Caco-2 (cell line): ENCODE data around the gene KLHL35. TPM values are rescaled to one million over a fixed set of nuclear protein-coding genes. Genes with fewer than 3 reads are reported as not detected.

Experiments used
- BruUV-seq: library from RNA; stranded (reverse); fragments of 400-500 nt; replicated peaks from 2 replicates; lab custom pipeline; 2021; lab: Mats Ljungman, UMichigan
- CTCF ChIA-PET: fragments of 300-600 bp; sonication (Branson Sonifier 250); formaldehyde crosslinking; loops from one replicate; lab custom pipeline; 2022; ENCODE audit warnings: antibody characterized with exemption; lab: Charles Lee
- POLR2A ChIA-PET: fragments of 300-600 bp; sonication (Branson Sonifier 250); formaldehyde crosslinking; loops from one replicate; lab custom pipeline; 2022; ENCODE audit warnings: antibody characterized with exemption; lab: Charles Lee
- DNase-seq, 2 experiments: peaks; one replicate each; pipeline versions ENCODE4 v3.0.0 to v3.0.0-alpha.2; 2020 to 2022
- H3K27me3 ChIP-seq: replicated peaks from 2 replicates; pipeline ENCODE4 v1.6.0; 2011; ENCODE audit warnings: low read length; ENCODE audit not compliant: control insufficient read depth, insufficient read depth
- H3K36me3 ChIP-seq: 2 replicates; pipeline ENCODE4 v1.5.1; 2011; ENCODE audit warnings: low read length; ENCODE audit not compliant: control insufficient read depth, insufficient read depth
- H3K4me1 ChIP-seq: fragments of 250-450 bp; sonication (Bioruptor Pico); 2 replicates; pipeline ENCODE4 v1.5.1; 2020; ENCODE audit warnings: mild to moderate bottlenecking
- H3K4me3 ChIP-seq: 2 replicates; pipeline ENCODE4 v1.5.1; 2011; ENCODE audit warnings: low read depth, mild to moderate bottlenecking, control low read depth, low read length
- H3K9me3 ChIP-seq: fragments of 250-450 bp; sonication (Bioruptor Pico); 2 replicates; pipeline ENCODE4 v1.5.1; 2020; ENCODE audit warnings: mild to moderate bottlenecking, moderate library complexity
- H3K27ac Mint-ChIP-seq: one replicate; pipeline ENCODE4 v1.8.0; 2022; ENCODE audit warnings: mixed read lengths; ENCODE audit not compliant: unreplicated experiment
- H3K27me3 Mint-ChIP-seq: one replicate; pipeline ENCODE4 v1.8.0; 2022; ENCODE audit warnings: mixed read lengths; ENCODE audit not compliant: insufficient read depth, unreplicated experiment
- H3K36me3 Mint-ChIP-seq: one replicate; pipeline ENCODE4 v1.8.0; 2022; ENCODE audit warnings: mild to moderate bottlenecking, mixed read lengths; ENCODE audit not compliant: insufficient read depth, unreplicated experiment
- H3K4me1 Mint-ChIP-seq: one replicate; pipeline ENCODE4 v1.8.0; 2022; ENCODE audit warnings: low read depth, mixed read lengths; ENCODE audit not compliant: unreplicated experiment
- H3K4me3 Mint-ChIP-seq: one replicate; pipeline ENCODE4 v1.8.0; 2022; ENCODE audit warnings: mild to moderate bottlenecking, moderate library complexity, mixed read lengths; ENCODE audit not compliant: unreplicated experiment
- H3K9me3 Mint-ChIP-seq: one replicate; pipeline ENCODE4 v1.8.0; 2022; ENCODE audit warnings: mixed read lengths; ENCODE audit not compliant: unreplicated experiment
- intact Hi-C: fragments of 100-400 bp; cut with micrococcal nuclease; formaldehyde crosslinking; loops from one replicate; pipeline ENCODE4 v1.10.0; 2022; ENCODE audit not compliant: unreplicated experiment
- total RNA-seq: library from RNA; stranded (reverse); gene quantifications from 2 replicates; pipeline ENCODE4 v1.2.3, GENCODE V29; 2022
- TF ChIP-seq, protein P1 (sequence below), 2 experiments: fragments of 200-600 bp in 1 of 2; IDR thresholded peaks; 1 replicate in 1 of 2; 2 replicates in 1 of 2; pipeline versions ENCODE4 v1.5.1 to v1.8.0; 2011 to 2022; ENCODE audit warnings: antibody characterized with exemption in 1 of 2, control low read depth in 1 of 2, inconsistent platforms in 1 of 2, low read depth in 1 of 2, low read length in 1 of 2, mild to moderate bottlenecking in 1 of 2, moderate library complexity in 1 of 2; ENCODE audit not compliant: insufficient read depth in 1 of 2, severe bottlenecking in 1 of 2, unreplicated experiment in 1 of 2

KLHL35 gene
- total RNA-seq, 1 experiment from 2014 or later = 51.4 TPM

GRCh38 chr11:75376175-75376574 is 56.8 kb downstream of the KLHL35 start:
- no peak overlapping the region for H3K4me3 ChIP-seq
- no peaks in the 10 kb centered on the region for H3K27me3 ChIP-seq
- peak; percentile 61 to 62 for DNase-seq
- H3K9me3 ChIP-seq = no peaks in the 10 kb centered on the region
- intact Hi-C loops = no loop called here
- no peak overlapping the region for H3K4me3 Mint-ChIP-seq
- BruUV-seq = no TSS peak
- peaks cover 20% of the 10 kb centered on the region for H3K36me3 Mint-ChIP-seq
- H3K27me3 Mint-ChIP-seq = no peaks in the 10 kb centered on the region
- peaks cover 52% of the 10 kb centered on the region for H3K4me1 Mint-ChIP-seq
- TF ChIP-seq, protein P1, sequence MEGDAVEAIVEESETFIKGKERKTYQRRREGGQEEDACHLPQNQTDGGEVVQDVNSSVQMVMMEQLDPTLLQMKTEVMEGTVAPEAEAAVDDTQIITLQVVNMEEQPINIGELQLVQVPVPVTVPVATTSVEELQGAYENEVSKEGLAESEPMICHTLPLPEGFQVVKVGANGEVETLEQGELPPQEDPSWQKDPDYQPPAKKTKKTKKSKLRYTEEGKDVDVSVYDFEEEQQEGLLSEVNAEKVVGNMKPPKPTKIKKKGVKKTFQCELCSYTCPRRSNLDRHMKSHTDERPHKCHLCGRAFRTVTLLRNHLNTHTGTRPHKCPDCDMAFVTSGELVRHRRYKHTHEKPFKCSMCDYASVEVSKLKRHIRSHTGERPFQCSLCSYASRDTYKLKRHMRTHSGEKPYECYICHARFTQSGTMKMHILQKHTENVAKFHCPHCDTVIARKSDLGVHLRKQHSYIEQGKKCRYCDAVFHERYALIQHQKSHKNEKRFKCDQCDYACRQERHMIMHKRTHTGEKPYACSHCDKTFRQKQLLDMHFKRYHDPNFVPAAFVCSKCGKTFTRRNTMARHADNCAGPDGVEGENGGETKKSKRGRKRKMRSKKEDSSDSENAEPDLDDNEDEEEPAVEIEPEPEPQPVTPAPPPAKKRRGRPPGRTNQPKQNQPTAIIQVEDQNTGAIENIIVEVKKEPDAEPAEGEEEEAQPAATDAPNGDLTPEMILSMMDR (IDR thresholded peaks at IDR 0.05; ENCODE audit: insufficient read depth in 1 of 2, low read depth in 1 of 2, low read length in 1 of 2, severe bottlenecking in 1 of 2, unreplicated experiment in 1 of 2) = peak; percentile 30 to 48
- peak overlapping the region; percentile 43 for H3K27ac Mint-ChIP-seq
- H3K36me3 ChIP-seq = no peaks in the 10 kb centered on the region
- POLR2A ChIA-PET = no interaction called here
- CTCF ChIA-PET = interaction anchor here (0.7 to 1.6 kb wide), 5 partner anchors 9 to 47 kb away, joined by 3 to 6 read pairs (median 4); no protein-coding TSS in a partner anchor
- H3K4me1 ChIP-seq = peaks cover 87% of the 10 kb centered on the region
- H3K9me3 Mint-ChIP-seq = no peaks in the 10 kb centered on the region

DNA sequence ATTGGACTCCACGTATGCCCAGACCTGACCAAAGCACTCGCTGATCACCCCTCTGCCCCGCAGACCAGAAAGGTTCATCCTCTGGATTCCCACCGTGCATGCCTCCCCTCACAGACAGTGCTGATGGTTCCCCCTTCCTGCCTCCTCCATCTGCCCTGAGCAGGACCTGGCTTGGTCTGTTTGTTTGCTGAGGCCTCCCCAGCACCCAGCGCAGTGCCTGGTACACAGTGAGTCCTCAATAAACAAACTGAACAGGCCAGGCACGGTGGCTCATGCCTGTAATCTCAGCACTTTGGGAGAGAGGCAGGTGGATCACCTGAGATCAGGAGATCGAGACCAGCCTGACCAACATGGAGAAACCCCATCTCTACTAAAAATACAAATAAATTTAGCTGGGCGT is 57.4 kb downstream of the KLHL35 start:
- H3K4me1 Mint-ChIP-seq = peaks cover 52% of the 10 kb centered on the region
- CTCF ChIA-PET = interaction anchor here (0.7 to 1.6 kb wide), 7 partner anchors 8 to 194 kb away, joined by 3 to 6 read pairs (median 4); no protein-coding TSS in a partner anchor

DNA sequence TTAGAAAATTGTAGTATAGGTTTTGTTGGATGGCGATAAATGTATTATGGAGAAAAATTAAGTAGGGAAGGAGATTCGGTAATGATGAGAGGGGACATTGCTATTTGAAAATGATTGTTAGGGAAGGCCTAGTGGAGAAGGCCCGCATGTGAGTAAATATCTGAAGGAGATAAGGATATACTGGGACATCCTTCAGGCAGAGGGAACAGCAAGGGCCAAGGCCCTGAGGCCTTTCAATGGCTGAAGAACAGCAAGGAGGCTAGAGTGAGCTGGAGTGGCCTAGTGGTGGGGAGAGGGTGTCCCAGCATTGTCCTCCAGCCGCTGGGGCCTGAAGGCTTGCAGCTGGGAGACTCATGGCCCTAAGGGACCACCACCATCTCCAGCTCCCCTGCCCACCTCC is 58.4 kb downstream of the KLHL35 start:
- ChIA-PET CTCF (interaction anchor here (0.7 to 1.6 kb wide), 4 partner anchors 23 to 193 kb away, joined by 3 to 6 read pairs (median 4); no protein-coding TSS in a partner anchor), POLR2A (no interaction called here)
- Histone ChIP-seq H3K4me3 (no peak overlapping the region), H3K4me1 (peaks cover 72% of the 10 kb centered on the region), H3K9me3 (peaks cover 1% of the 10 kb centered on the region; the same call in 1 of the 2 replicates), H3K27me3 (no peaks in the 10 kb centered on the region), H3K36me3 (no peaks in the 10 kb centered on the region)
- Mint-ChIP-seq H3K4me3 (no peak overlapping the region), H3K27ac (peak overlapping the region; percentile 43), H3K4me1 (peaks cover 57% of the 10 kb centered on the region), H3K27me3 (no peaks in the 10 kb centered on the region), H3K9me3 (no peaks in the 10 kb centered on the region), H3K36me3 (peaks cover 14% of the 10 kb centered on the region)
- no TSS peak for BruUV-seq
- intact Hi-C loops = loop anchor here (5.0 kb wide), 1 partner anchor 217 kb away; no protein-coding TSS in a partner anchor
- no peak for DNase-seq
- TF ChIP-seq, protein P1 (IDR thresholded peaks at IDR 0.05; ENCODE audit: insufficient read depth in 1 of 2, low read depth in 1 of 2, low read length in 1 of 2, severe bottlenecking in 1 of 2, unreplicated experiment in 1 of 2) = no peak

More for the DNA sequence above, 57.4 kb downstream of the KLHL35 start:
- peaks cover 82% of the 10 kb centered on the region for H3K4me1 ChIP-seq
- no peaks in the 10 kb centered on the region for H3K27me3 ChIP-seq
- H3K9me3 Mint-ChIP-seq = no peaks in the 10 kb centered on the region
- H3K36me3 Mint-ChIP-seq = peaks cover 16% of the 10 kb centered on the region
- no peaks in the 10 kb centered on the region for H3K9me3 ChIP-seq
- TF ChIP-seq, protein P1 (IDR thresholded peaks at IDR 0.05; ENCODE audit: insufficient read depth in 1 of 2, low read depth in 1 of 2, low read length in 1 of 2, severe bottlenecking in 1 of 2, unreplicated experiment in 1 of 2) = no peak
- H3K36me3 ChIP-seq = no peaks in the 10 kb centered on the region
- POLR2A ChIA-PET = no interaction called here
- intact Hi-C loops = no loop called here
- H3K27ac Mint-ChIP-seq = peak overlapping the region; percentile 43
- BruUV-seq = no TSS peak
- DNase-seq = no peak
- no peaks in the 10 kb centered on the region for H3K27me3 Mint-ChIP-seq
- no peak overlapping the region for H3K4me3 ChIP-seq
- peak overlapping the region; percentile 10 for H3K4me3 Mint-ChIP-seq
